Measurements from ENCODE around the gene PPP6R3.

GRCh38 chr11:68513930-68514487 is 53.5 kb downstream of the PPP6R3 start:
- TF ChIP-seq TCF4 (CRISPR knock-in tag; IDR thresholded peaks at IDR 0.05; ENCODE audit: borderline replicate concordance) (no peak), CREB5 (CRISPR knock-in tag; IDR thresholded peaks at IDR 0.05; ENCODE audit: low read depth) (no peak), ZC3H10 (CRISPR knock-in tag; IDR thresholded peaks at IDR 0.05) (no peak), ZFP30 (CRISPR knock-in tag; IDR thresholded peaks at IDR 0.05) (no peak), TSHZ2 (CRISPR knock-in tag; IDR thresholded peaks at IDR 0.05) (no peak), ARNTL (CRISPR knock-in tag; IDR thresholded peaks at IDR 0.05; ENCODE audit: borderline replicate concordance, low read depth) (no peak), ZFP3 (CRISPR knock-in tag; IDR thresholded peaks at IDR 0.05) (no peak), ZNF8 (CRISPR knock-in tag; IDR thresholded peaks at IDR 0.05) (no peak), ZNF565 (CRISPR knock-in tag; conservative IDR thresholded peaks at IDR 0.05; ENCODE audit: low read depth) (no peak)
